GM06990 (cell line): ENCODE results near the gene SLC16A9.
"Not testable (repeated sequence)": the region's sequence is repeated elsewhere in the genome, so short reads cannot be mapped to it uniquely, and the experiment has no call there.

Experiments used
- DNase-seq: peaks from one replicate; pipeline ENCODE4 v3.0.0-alpha.2; 2011; ENCODE audit not compliant: insufficient read length; ENCODE audit errors: extremely low read depth
- H3K27me3 ChIP-seq: replicated peaks from 2 replicates; pipeline ENCODE4 v1.6.0; 2011; ENCODE audit warnings: low read length; ENCODE audit not compliant: control insufficient read depth, insufficient read depth
- H3K36me3 ChIP-seq: 2 replicates; pipeline ENCODE4 v1.5.1; 2011; ENCODE audit warnings: low read length; ENCODE audit not compliant: control insufficient read depth, insufficient read depth
- H3K4me3 ChIP-seq: replicated peaks from 2 replicates; pipeline ENCODE4 v1.5.1; 2011; ENCODE audit warnings: low read depth, mild to moderate bottlenecking, control low read depth, low read length
- CTCF ChIP-seq: IDR thresholded peaks from 2 replicates; pipeline ENCODE4 v1.5.1; 2011; ENCODE audit warnings: low read length, control low read depth, mild to moderate bottlenecking, inconsistent platforms; ENCODE audit not compliant: insufficient read depth, poor library complexity, severe bottlenecking

Gene SLC16A9

GRCh38 chr10:59651902-59652301 is 57.7 kb downstream of the SLC16A9 start:
- no peaks in the 10 kb centered on the region for H3K36me3 ChIP-seq
- no peak for TF ChIP-seq CTCF
- no peak for DNase-seq
- no peaks in the 10 kb centered on the region for H3K27me3 ChIP-seq
- H3K4me3 ChIP-seq: no peak overlapping the region

DNA sequence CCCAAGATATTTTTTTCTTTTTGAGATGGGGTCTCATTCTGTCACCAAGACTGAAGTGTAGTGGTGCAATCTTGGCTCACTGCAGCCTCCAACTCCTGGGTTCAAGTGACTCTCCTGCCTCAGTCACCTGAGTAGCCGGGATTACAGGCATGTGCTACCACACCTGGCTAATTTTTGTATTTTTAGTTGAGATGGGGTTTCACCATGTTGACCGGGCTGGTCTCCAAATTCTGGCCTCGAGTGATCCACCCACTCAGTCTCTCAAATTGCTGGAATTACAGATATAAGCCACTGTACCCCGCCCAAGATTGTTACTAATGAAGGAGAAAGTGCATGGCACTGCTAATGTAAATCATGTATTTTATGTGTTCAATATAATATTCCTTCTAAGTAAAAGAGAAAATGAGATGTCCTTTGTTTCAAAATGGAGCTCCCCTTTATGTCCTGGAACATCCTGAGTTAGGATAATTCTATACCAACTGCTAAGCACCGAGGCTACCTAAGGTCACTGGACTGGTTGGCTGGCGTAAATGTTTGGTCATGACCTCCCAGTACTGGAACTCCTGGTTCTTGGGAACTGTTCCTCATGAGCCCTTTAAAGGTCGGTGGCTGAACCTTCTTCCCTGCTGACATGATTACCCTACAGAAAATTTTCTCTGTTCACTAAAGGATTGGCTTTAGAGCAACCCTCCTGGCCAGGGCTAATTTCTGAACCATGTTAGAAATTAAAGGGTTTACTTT is 59.9 kb downstream of the SLC16A9 start:
- no peak for DNase-seq
- no peaks in the 10 kb centered on the region for H3K36me3 ChIP-seq
- H3K27me3 ChIP-seq: no peaks in the 10 kb centered on the region
- H3K4me3 ChIP-seq: no peak overlapping the region
- no peak for TF ChIP-seq CTCF

GRCh38 chr10:59648711-59649201 is 60.9 kb downstream of the SLC16A9 start:
- TF ChIP-seq CTCF: no peak
- no peaks in the 10 kb centered on the region for H3K27me3 ChIP-seq
- DNase-seq: no peak
- no peak overlapping the region for H3K4me3 ChIP-seq
- no peaks in the 10 kb centered on the region for H3K36me3 ChIP-seq

DNA sequence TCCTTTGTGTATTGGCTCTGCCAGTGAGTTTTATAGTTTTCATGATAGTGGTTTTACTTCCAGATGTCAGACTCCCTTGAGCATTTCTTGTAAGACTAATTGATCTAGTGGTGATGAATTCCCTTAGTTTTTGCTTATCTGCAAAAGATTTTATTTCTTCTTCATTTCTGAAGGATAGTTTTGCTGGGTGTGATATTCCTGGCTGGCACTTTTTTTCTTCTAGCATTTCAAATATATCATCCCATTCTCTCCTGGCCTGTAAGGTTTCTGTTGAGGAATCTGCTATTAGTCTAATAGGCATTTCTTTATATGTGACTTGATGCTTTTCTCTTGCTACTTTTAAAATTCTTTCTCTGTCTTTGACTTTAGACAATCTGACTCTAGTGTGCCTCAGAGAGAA is 64.8 kb downstream of the SLC16A9 start:
- no peaks in the 10 kb centered on the region for H3K27me3 ChIP-seq
- no peaks in the 10 kb centered on the region for H3K36me3 ChIP-seq
- no peak for TF ChIP-seq CTCF
- no peak for DNase-seq
- no peak overlapping the region for H3K4me3 ChIP-seq

DNA sequence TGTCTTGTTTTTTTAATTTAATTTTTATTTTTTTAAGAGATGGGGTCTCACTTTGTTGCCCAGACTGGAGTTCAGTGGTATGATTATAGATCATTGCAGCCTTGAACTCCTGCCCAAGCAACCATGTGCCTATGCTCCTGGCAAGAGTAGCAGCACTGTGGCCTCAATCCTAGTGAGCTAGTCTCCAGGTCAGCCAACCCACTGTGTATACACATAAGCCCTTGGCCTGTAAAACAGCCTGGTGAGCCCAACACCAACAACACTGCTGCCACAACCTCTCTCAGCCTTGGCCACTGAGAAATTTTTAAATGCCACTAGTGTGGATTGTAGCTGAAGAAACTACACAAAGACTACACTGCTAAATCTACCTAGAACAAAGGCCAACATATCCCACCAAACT is 68.0 kb downstream of the SLC16A9 start:
- not testable (repeated sequence) for H3K4me3 ChIP-seq, H3K27me3 ChIP-seq, H3K36me3 ChIP-seq, DNase-seq

DNA sequence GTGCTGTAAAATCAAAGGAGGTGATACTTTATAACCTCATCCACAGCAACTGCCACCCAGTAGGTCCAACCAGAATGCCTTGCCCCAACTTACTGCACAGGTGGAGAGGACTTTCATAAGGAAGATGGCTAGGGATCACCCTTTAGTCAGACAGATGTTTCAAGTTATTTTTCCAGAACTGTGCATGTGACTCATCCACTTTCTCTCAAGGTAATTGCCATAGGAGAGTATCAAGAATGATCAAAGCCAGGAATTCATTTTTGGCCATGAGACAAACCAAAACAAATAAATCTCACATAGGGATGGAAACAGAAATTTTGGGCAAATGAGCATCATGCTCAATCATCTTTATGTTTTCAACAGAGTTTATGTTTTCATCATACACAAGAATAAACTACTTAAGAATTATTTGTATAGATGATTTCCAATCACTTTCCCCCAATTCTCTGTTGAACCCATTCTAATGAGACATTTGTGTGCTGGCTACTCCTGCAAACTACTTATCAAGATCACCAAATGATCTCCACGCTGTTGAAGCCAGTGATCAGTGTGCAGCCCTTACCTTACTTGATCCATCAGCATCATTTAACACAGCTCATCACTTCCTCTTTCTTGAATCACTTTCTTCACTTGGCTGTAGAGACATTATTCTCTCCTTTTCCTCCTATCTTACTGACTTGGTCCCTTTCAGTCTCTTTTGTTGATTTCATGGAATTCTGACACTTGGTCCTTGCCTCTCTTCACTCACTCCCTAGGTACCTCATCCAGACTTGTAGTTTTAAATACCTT is 74.0 kb downstream of the SLC16A9 start:
- Histone ChIP-seq H3K36me3 (no peaks in the 10 kb centered on the region), H3K4me3 (no peak overlapping the region), H3K27me3 (no peaks in the 10 kb centered on the region; the same call in 1 of the 2 replicates)
- no peak for DNase-seq
- no peak for TF ChIP-seq CTCF
